SK-N-SH treated with all-trans-retinoic acid at 6 μM for 48 hours (cell line): ENCODE results near the gene GUCY2F.

Source experiments
- ARNTL ChIP-seq: fragments of 450-650 bp; formaldehyde crosslinking; IDR thresholded peaks from 2 replicates; pipeline ENCODE4 v1.5.0; 2020; ENCODE audit warnings: low read depth, mild to moderate bottlenecking, moderate library complexity, borderline replicate concordance
- CREB5 ChIP-seq: fragments of 250-450 bp; sonication (Bioruptor Pico); IDR thresholded peaks from 2 replicates; pipeline ENCODE4 v1.5.1; 2020; ENCODE audit warnings: low read depth, mild to moderate bottlenecking, moderate library complexity
- CSRNP3 ChIP-seq: fragments of 250-450 bp; sonication (Bioruptor Pico); IDR thresholded peaks from 2 replicates; pipeline ENCODE4 v1.5.1; 2021; ENCODE audit warnings: mild to moderate bottlenecking, moderate library complexity
- TOX ChIP-seq: fragments of 250-450 bp; sonication (Bioruptor Pico); IDR thresholded peaks from 2 replicates; pipeline ENCODE4 v1.8.0; 2021; ENCODE audit warnings: mild to moderate bottlenecking, moderate library complexity, borderline replicate concordance
- ZFP30 ChIP-seq: fragments of 450-650 bp; formaldehyde crosslinking; IDR thresholded peaks from 2 replicates; pipeline ENCODE4 v1.5.0; 2022; ENCODE audit warnings: mild to moderate bottlenecking, moderate library complexity
- ZNF565 ChIP-seq: fragments of 450-650 bp; formaldehyde crosslinking; conservative IDR thresholded peaks from 2 replicates; pipeline ENCODE4 v1.5.0; 2020; ENCODE audit warnings: low read depth, mild to moderate bottlenecking, moderate library complexity

- TF ChIP-seq CREB5 (CRISPR knock-in tag), result no peak
- no peak for TF ChIP-seq ZNF565 (CRISPR knock-in tag)
- TF ChIP-seq ZFP30, result no peak
- TF ChIP-seq ARNTL, result no peak
- no peak for TF ChIP-seq TOX (CRISPR knock-in tag)
- no peak for TF ChIP-seq CSRNP3 (CRISPR knock-in tag)
These were observed 109.2 kb downstream of the GUCY2F start for GRCh38 chrX:109372716-109373115.
